HT1080 (cell line): ENCODE measurements around the gene P3H4. TPM values are rescaled to one million over a fixed set of nuclear protein-coding genes. Genes with fewer than 3 reads are reported as not detected.

Experiments used
- DNase-seq: peaks from one replicate; pipeline ENCODE4 v3.0.0-alpha.2; 2015; ENCODE audit warnings: low read depth
- total RNA-seq: library from RNA; depleted of rRNA; stranded (reverse); fragments of >200 nt; shearing (Covaris generic); gene quantifications from 2 replicates; pipeline ENCODE4 v1.2.3, GENCODE V29; 2014

Gene P3H4
- total RNA-seq, 1 experiment from 2014 or later = 71.9 TPM

DNA sequence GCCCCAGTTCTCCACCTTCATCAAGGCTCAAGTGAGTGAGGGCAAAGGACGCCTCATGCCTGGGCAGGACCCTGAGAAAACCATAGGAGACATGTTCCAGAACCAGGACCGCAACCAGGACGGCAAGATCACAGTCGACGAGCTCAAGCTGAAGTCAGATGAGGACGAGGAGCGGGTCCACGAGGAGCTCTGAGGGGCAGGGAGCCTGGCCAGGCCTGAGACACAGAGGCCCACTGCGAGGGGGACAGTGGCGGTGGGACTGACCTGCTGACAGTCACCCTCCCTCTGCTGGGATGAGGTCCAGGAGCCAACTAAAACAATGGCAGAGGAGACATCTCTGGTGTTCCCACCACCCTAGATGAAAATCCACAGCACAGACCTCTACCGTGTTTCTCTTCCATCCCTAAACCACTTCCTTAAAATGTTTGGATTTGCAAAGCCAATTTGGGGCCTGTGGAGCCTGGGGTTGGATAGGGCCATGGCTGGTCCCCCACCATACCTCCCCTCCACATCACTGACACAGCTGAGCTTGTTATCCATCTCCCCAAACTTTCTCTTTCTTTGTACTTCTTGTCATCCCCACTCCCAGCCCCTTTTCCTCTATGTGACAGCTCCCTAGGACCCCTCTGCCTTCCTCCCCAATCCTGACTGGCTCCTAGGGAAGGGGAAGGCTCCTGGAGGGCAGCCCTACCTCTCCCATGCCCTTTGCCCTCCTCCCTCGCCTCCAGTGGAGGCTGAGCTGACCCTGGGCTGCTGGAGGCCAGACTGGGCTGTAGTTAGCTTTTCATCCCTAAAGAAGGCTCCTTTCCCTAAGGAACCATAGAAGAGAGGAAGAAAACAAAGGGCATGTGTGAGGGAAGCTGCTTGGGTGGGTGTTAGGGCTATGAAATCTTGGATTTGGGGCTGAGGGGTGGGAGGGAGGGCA, 10.7 kb upstream of the P3H4 start:
- DNase-seq = no peak

DNA sequence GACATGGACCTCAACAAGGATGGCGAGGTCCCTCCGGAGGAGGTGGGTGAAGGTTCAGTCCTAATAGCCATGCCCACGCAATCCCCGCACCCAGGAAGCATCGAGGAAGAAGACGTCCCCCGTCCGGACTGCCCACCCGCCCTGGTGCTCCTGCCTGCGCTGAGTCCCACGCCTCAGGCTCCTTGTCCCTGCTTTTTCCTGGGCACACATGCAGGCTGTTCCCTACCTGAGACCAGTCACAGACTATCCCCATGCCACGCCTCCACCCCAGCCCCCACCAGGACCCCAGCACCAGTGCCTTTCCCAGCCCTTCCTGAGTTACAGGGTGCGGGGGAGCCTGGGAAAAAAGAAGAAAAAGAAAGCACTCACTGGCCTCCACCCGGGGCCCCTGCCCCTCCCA, 10.0 kb upstream of the P3H4 start:
- DNase-seq = no peak

DNA sequence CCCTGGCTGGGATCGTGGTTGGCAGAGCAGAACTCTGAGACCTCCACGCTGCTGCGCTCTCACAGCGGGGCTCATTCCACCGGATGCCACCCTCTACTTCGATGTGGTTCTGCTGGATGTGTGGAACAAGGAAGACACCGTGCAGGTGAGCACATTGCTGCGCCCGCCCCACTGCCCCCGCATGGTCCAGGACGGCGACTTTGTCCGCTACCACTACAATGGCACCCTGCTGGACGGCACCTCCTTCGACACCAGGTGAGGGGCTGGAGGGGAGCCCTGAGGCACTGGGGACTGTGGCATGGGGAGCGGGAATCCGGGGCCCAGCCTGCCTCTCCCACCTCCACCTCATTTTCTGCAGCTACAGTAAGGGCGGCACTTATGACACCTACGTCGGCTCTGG, 6.3 kb upstream of the P3H4 start:
- DNase-seq = no peak

DNA sequence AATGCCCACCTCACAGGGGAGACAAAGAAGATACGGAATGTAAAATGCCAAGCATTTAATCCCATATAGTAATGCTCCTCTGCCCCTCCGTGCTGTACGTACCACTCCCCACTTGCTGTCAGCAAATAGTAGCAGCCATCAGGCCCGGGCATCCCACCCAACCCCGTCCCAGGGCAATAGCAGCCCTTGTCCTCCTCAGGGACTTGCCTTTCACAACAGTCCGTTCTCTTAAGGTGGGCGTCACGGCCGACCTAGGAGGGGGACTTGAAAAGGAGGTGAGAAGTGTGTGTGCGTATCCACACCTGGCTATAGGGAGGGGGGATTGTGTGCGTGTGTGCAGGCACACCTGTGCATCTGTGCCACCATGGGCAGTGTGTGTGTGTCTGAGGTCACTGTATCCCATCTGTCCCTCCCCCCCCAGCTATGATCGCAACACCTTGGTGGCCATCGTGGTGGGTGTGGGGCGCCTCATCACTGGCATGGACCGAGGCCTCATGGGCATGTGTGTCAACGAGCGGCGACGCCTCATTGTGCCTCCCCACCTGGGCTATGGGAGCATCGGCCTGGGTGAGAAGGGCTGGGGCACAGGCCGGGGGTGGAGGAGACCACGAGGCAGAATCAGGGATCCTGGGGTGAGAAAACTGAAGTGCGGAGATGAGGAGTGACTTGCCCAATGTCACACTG, 5.0 kb upstream of the P3H4 start:
- no peak for DNase-seq

DNA sequence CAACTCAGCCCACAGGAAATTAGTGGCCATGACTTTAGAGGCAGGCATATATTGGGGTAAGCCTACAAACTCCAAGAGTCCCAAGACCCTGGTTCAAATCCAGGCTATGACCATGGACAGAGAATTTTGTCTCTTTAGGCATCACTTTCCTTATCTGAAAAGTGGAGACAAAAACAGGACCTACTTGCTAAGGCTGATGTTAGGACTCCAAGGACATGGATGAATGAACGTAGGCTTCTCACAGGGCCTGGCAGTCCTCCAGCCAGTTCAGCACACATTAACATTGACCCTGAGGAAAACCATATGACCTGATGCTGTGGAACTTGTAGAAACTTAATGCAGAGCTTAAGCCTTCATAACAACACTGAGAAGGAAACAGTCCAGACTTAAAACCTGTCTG, 2.4 kb upstream of the P3H4 start:
- no peak for DNase-seq

DNA sequence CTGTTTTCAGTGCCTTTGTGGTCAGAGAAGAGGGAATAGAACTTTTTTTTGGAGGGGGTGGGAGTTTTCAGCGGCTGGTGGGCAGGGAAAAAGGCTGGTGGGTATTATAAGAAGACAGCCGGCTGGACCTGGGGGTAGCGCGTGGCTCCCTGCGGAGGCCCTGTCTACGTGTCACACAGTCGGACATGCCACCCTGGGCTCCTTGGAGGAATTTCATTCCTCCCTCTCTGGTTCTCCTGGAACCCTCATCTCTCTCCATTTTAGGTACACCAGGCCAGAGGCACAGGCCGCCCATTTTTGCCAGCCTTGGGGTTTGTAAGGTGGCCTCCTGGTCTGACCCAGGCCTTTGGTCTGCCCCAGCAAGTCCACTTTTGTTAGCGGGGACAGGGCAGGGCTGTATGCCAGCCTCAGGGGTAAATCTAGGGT, 2.0 kb upstream of the P3H4 start:
- no peak for DNase-seq

DNA sequence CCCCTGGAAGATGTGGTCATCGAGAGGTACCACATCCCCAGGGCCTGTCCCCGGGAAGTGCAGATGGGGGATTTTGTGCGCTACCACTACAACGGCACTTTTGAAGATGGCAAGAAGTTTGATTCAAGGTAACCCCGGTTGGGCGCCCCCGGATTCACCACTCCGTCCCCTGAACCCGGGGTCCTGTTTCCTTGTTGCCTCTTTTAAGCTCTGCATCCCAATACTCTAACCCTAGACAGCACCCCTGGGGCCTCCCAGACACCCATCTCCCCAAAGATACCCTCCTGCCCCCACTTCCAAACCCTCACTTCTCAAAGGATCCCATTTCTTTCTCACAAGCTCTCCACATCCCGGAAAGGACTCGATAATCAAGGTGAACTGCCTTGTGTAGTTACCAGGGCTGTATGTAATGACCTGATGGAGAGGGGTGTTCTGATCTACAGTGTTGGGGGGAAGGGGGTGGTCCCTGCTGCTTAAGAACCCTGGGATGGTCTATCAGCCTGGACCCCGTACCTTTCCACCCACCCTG, 1.5 kb upstream of the P3H4 start:
- DNase-seq = no peak

DNA sequence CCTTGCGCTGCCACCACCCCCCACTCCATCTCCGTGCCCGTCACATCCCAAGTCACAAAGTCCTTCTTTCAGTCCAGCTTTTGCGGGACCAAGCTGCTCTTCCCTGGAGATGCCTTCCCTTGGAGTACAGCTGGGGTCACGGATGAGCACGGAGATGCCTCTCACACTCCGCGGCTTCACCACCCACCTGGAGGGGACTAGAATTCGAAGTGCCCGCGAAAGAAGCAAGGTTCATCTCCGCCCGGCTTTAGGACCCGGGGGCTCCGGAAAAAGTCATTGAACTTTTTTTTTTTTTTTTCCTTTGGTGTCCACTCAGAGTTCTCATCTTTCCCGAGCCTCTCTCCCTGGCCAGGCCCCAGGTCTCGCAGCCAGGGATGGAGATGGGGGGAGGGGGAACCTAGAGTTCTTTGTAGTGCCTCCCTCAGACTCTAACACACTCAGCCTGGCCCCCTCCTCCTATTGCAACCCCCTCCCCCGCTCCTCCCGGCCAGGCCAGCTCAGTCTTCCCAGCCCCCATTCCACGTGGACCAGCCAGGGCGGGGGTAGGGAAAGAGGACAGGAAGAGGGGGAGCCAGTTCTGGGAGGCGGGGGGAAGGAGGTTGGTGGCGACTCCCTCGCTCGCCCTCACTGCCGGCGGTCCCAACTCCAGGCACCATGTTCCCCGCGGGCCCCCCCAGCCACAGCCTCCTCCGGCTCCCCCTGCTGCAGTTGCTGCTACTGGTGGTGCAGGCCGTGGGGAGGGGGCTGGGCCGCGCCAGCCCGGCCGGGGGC, 817 bp upstream of the P3H4 start, which contains the start of gene FKBP10:
FKBP10 (plus strand) TSS at position 624 of the 771 bp plus-strand sequence; CDS start at position 655, 31 bp downstream.
- peak; percentile 91 for DNase-seq

DNA sequence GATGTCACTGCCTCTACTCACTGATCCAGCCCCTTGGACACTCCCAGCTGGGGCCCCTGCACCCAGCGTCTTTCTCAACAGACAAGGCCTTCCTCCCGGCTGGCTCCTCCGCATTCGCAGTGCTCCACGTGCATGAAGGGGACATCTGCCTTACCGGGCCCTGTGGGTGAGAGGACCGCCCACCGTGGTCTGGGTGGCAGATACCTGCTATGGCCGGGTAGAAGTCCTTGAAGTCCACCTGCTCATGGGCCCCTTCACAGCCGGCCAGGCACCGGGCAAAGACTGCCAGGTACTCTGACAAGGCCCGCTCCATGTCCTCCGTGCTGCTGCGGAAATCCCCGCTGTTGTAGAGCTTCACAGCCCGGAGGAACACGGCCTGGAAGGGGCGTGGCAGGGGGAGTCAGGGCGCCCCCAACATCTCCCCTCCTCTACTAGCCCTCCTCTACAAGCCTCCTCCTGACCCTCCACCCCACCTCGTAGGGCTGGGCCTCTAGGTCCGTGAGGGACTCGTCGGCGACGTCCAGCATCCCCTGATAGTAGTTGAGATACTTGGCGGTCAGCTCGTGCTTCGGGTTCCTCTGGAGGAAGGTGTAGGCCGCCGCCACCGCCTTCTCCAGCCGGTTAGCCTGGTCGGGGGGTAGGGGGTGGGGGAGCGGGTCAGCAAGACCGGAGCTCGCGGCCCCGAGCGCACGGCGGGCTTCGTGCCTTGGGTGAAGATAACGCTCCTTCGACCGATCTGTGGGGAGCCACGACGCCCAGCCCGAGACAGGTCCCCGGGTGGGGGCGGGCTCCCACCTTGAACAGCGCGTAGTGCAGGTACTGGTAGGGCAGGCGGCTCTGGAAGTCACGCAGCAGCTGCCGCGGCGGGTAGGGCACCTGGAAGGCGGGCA, 845 bp downstream of the P3H4 start:
- DNase-seq = no peak

DNA sequence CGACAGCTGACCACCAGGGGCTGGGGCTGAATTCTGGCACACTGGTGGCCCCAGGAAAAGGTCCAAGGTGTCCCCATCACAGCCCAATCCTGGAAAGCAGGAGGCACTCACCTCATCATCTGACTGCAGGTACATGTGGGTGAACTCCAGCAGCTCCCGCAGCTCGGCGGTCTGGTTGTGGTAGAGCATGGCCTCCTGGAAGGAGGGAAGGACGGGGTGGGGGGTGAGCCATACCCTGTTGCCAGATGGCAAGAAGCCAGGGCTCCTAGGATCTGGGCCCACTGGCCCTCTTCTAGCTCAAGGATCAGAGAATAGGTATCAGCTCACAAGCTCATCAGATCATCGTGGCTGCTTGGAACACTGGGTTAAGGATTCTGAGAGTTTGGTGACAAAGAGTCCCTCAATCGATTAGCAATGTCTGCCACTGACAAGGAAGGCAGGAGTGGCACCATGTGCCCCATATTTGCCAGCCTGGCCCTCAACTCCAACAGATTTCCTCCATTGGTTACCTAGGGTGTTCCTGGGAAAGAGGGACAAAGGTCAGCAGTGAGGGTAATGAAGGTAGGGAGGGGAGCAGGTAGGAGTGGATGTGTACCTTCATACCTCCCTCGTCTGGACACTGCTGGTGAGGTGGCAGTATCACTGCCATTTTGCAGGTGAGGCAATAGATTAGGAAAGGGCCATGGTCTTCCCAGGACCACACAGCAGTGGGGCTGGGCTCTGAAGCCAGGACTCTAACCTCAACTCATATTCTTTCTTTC, 4.9 kb downstream of the P3H4 start:
- no peak for DNase-seq

DNA sequence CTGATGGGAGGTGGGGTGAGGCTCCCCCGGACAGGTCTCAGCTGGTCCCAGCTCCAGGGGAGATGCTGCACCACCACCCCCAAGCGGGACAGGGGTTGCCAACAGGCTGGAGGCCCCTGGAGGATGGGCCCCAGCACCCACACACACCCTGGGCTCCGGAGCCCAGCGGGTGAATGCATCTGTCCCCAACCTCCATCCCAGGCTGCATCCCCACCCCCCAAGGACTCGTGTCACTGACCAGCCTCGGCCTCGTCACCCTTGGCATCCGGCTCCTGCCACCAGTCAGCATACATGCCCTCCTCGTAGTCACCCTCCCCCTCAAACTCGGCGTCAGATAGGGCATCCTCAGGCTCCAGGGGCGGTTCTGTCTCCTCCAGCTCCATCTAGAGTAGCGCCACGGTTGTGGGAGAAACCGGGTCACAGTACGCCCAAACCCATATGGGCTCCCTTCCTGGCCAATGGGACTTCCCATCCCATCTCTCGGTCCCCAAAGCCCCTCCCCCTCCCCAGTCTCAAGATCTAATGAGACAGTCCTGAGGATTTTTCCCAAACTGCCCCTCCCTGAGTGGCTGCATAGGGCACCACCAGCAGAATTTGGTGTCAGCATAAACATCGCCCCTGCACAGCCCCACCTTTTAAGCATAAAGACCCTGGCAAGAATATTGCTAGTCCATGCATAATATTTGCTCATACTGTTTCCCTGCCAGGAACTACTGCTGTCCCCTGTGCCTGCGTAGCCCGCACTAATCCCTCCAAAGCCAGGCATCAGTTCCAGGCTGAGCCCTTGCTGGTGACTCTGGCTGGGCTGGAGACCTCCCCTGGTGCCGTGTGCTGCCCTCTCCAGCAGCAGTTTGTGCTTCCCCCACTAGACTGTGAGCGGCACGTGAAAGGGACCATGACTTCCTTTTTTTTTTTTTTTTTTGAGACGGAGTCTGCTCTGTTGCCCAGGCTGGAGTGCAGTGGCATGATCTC, 8.4 kb downstream of the P3H4 start:
- DNase-seq = no peak

DNA sequence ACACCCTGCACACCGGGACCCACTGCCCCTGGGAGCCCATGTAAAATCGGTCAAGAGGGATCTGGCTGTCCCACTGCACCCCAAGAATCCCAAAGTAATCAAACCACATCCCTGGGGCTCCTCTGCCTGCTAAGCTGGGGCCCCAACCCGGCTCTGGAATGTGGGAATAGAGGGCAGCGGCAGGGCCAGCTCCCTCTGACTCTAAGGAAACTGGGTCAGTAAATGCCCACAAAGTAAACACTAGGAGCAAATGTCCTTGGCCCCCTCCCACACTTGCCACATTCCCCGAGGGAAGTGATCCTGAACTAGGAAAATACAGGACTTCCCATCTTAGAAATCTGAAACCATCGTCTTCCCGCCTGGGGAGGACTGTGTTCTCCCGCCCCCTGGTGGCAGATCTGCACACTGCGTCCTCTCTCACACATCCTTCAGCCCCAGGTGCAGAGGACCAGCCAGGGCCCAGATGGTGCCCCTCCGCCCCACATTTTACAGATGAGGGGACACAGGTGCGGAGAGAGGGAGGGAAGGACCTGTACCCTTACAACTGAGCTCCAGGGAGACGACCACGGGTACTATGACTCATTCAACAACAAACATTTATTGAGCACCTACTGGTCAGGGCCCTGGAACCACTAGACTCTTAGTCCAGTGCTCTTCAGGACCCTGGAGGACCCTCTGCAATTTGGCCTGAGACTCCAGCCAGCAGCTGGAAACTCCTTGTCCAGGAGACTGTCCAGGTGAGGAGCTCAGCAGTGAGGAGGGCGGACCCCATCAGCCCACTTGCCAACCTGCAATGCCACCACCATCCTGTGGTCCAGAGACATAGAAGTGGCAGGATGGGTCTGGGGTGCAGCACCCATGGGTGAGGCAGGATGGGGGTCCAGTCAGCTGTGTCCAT, 10.1 kb downstream of the P3H4 start:
- DNase-seq = peak; percentile 78

DNA sequence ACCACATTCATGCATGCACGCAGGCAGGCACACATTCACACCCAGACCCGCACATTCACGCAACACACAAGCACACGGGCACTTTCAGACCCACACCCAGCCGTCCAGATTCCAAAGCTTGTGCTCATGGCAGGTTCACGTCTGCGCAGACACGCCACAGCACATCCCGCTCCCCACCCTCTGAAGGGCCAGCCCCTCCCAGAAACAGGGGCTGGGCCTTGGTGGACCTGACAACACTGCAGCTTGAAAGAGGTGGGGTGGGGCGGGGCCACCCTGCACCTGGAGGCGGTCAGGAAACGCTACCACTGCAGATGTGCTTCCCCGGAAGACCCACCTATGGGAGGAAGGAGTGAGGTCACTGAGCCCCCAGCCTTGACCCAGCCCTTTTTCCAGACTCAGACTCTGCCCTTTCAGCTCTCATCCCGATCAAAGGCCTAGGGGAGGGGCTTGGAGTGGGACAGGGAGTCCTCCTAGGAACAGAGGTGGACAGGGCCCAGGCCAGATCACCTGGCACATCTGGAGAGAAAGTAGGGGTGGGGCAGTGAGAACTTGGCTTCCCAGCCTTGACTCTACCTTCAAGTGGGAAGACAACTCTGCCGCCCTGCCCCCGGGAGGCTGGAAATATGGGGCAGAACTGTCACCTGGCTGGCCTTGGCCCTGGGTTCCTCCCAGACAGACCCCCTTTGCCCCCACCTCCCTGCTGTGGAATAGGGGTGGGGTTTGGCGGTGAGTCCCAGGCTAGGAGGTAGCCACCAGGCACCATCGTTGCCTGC, 11.0 kb downstream of the P3H4 start:
- no peak for DNase-seq

DNA sequence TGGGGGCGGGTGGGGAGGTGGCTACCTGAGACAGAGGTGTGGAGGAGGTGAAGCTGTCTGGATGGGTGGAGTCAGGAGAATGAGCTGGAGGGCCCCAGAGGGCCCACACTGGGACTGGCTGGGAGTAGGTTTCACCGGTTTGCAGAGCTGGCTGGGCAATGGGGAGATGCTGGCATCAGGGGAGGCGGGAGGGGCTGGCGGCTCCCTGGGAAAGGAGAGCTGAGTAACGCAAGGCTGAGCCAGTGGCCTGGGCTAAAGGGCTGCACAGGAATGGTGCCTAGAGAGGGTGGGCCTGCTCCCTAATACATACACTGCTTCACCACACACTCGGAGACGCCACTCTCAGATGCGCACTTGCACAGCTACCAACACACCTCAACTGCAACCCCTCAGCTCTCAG, 12.4 kb downstream of the P3H4 start:
- no peak for DNase-seq

DNA sequence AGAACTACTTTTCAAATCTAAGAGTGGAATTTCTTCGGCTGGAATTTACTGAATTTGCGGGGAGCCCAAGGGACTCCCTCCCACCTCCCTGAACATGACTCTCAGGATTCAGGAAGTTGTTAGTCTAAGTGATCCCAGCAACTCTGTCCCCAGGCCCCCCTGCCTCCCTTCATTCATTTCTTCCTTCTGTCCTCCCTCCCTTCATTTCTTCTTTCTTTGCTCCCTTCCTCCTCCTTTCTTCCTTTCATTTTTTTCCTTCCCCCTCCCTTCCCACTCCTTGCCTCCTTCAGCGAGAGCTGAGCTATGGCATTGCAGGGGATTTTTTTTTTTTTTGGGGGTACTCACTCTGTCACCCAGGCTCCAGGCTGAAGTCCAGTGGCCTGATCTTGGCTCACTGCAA, 14.4 kb downstream of the P3H4 start:
- no peak for DNase-seq

DNA sequence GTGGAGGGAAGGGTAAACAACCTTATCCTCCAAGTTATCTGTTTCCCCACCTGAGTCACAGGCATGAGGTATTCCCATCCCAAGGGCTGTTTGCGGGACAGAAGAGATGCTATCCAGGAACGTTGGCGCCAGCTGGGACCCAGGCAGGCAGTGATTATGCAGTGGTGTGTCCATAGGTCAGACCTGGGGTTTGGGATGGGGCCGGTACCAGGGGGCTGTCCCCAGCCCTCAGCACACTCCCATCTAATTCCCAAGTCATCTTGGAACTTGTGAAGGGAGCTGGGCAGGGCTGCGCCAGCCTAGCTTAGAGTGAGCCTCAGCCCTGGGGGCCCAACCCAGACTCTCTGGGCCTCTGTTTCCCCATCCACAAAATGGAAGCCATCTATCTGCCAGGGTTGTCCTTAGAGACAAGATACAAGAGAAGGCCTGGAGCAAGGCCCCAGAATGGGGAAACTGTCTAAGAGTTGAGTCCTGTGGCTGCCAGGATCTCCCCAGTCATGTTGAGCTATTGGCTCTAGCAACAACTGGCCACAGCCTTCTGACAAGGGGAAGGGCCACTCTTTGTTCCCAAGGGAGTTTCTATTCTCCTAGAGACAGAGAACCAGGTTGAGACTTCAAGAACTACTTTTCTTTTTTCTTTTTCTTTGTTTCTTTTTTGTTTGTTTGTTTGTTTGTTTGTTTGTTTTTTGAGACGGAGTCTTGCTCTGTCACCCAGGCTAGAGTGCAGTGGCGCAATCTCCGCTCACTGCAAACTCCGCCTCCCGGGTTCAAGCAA, 15.4 kb downstream of the P3H4 start:
- DNase-seq = no peak
